Colonic mucosa (tissue), 4 donors: Measurements from ENCODE around the gene BMP8B. TPM values are rescaled to one million over a fixed set of nuclear protein-coding genes. Genes with fewer than 3 reads are reported as not detected.

Source experiments
- DNase-seq: peaks from one replicate; pipeline ENCODE4 v3.0.0-alpha.2; 2020
- H3K27ac ChIP-seq: fragments of 200-600 bp; one replicate; pipeline ENCODE4 v1.8.0; 2021
- H3K27me3 ChIP-seq: fragments of 200-600 bp; one replicate; pipeline ENCODE4 v1.8.0; 2021
- H3K36me3 ChIP-seq: fragments of 200-600 bp; one replicate; pipeline ENCODE4 v1.8.0; 2021
- H3K4me1 ChIP-seq: fragments of 200-600 bp; one replicate; pipeline ENCODE4 v1.8.0; 2021; ENCODE audit warnings: mild to moderate bottlenecking
- H3K4me3 ChIP-seq: fragments of 200-600 bp; one replicate; pipeline ENCODE4 v1.8.0; 2021
- H3K9ac ChIP-seq, 2 donors: one replicate each; pipeline ENCODE4 v1.7.0; 2013; ENCODE audit warnings: control low read depth in 2 of 2, low read depth in 2 of 2, low read length in 2 of 2
- H3K9me3 ChIP-seq: fragments of 200-600 bp; one replicate; pipeline ENCODE4 v1.8.0; 2021
- CTCF ChIP-seq: fragments of 200-600 bp; IDR thresholded peaks from one replicate; pipeline ENCODE4 v1.8.0; 2022; ENCODE audit warnings: antibody characterized with exemption, mild to moderate bottlenecking
- intact Hi-C: fragments of 100-400 bp; cut with DNase I; formaldehyde crosslinking; loops from one replicate; pipeline ENCODE4 v1.14.1; 2022
- total RNA-seq, 2 donors: library from RNA; stranded (reverse); fragmentation: NEBNext Ultra II Directional in 1 of 2; extraction: Animal tissue kit (Norgen Biotek cat#: 25700) in 1 of 2; gene quantifications; one replicate each; pipeline ENCODE4 v1.2.1, GENCODE V29; 2021
- donor health status: healthy.
- donor health status: DM: no; HTN: no; CAD: no.
- donor health status: DM: no; HTN: no; CAD: no.

Gene BMP8B
- total RNA-seq, 2 donors from 2014 or later = 4.9 TPM

- Histone ChIP-seq H3K9ac (no peak overlapping the region), H3K27me3 (peaks cover 17% of the 10 kb centered on the region), H3K4me1 (no peaks in the 10 kb centered on the region), H3K36me3 (no peaks in the 10 kb centered on the region), H3K4me3 (no peak overlapping the region), H3K9me3 (no peaks in the 10 kb centered on the region), H3K27ac (no peak overlapping the region)
- intact Hi-C loops = no loop called here
- no peak for DNase-seq
- no peak for TF ChIP-seq CTCF
Observed at GRCh38 chr1:39726600-39726999, 62.1 kb downstream of the BMP8B start.

GRCh38 chr1:39722495-39722894, 66.2 kb downstream of the BMP8B start:
- Histone ChIP-seq H3K9me3 (no peaks in the 10 kb centered on the region), H3K9ac (no peak overlapping the region), H3K36me3 (no peaks in the 10 kb centered on the region), H3K27me3 (peaks cover 9% of the 10 kb centered on the region), H3K4me3 (no peak overlapping the region), H3K27ac (no peak overlapping the region), H3K4me1 (no peaks in the 10 kb centered on the region)
- intact Hi-C loops = loop anchor here (5.0 kb wide), 1 partner anchor 115 kb away; no protein-coding TSS in a partner anchor
- no peak for TF ChIP-seq CTCF
- DNase-seq = no peak

- TF ChIP-seq CTCF = no peak
- Histone ChIP-seq H3K9ac (no peak overlapping the region), H3K4me3 (no peak overlapping the region), H3K36me3 (no peaks in the 10 kb centered on the region), H3K4me1 (no peaks in the 10 kb centered on the region), H3K27me3 (peaks cover 5% of the 10 kb centered on the region), H3K27ac (no peak overlapping the region), H3K9me3 (no peaks in the 10 kb centered on the region)
- DNase-seq = no peak
- intact Hi-C loops = loop anchor here (5.0 kb wide), 1 partner anchor 114 kb away; no protein-coding TSS in a partner anchor
Observed at GRCh38 chr1:39721664-39722063, 67.0 kb downstream of the BMP8B start.

- Histone ChIP-seq H3K36me3 (no peaks in the 10 kb centered on the region), H3K27me3 (peaks cover 4% of the 10 kb centered on the region), H3K27ac (no peak overlapping the region), H3K4me3 (no peak overlapping the region), H3K9me3 (no peaks in the 10 kb centered on the region), H3K9ac (no peak overlapping the region), H3K4me1 (no peaks in the 10 kb centered on the region)
- peak; percentile 67 for TF ChIP-seq CTCF
- DNase-seq = no peak
- intact Hi-C loops = loop anchor here (5.0 kb wide), 1 partner anchor 113 kb away; no protein-coding TSS in a partner anchor
Observed at GRCh38 chr1:39720094-39720999, 68.3 kb downstream of the BMP8B start.

- Histone ChIP-seq H3K27me3 (peaks cover 4% of the 10 kb centered on the region), H3K4me3 (no peak overlapping the region), H3K27ac (no peak overlapping the region), H3K4me1 (no peaks in the 10 kb centered on the region), H3K9me3 (no peaks in the 10 kb centered on the region), H3K36me3 (no peaks in the 10 kb centered on the region), H3K9ac (no peak overlapping the region)
- intact Hi-C loops = loop anchor here (10.0 kb wide), 1 partner anchor 623 kb away; no protein-coding TSS in a partner anchor
- no peak for DNase-seq
- TF ChIP-seq CTCF = no peak
Observed at GRCh38 chr1:39717809-39718208, 70.9 kb downstream of the BMP8B start.
